Mesendoderm (in vitro differentiated cells): ENCODE results near the gene JAM2. TPM values are rescaled to one million over a fixed set of nuclear protein-coding genes. Genes with fewer than 3 reads are reported as not detected.

ENCODE experiments used
- DNase-seq: peaks from one replicate; pipeline ENCODE4 v3.0.0; 2013
- H2AK5ac ChIP-seq: 2 replicates; pipeline ENCODE4 v1.6.1; 2013; ENCODE audit warnings: low read length, inconsistent platforms
- H2BK120ac ChIP-seq: 2 replicates; pipeline ENCODE4 v1.6.1; 2013; ENCODE audit warnings: low read depth, mild to moderate bottlenecking, low read length, moderate library complexity, mixed read lengths
- H2BK15ac ChIP-seq: replicated peaks from 2 replicates; pipeline ENCODE4 v1.6.1; 2013; ENCODE audit warnings: low read depth, mild to moderate bottlenecking, moderate library complexity
- H2BK5ac ChIP-seq: 2 replicates; pipeline ENCODE4 v1.6.1; 2013; ENCODE audit warnings: low read length, inconsistent platforms
- H3K18ac ChIP-seq: 2 replicates; pipeline ENCODE4 v1.6.1; 2013; ENCODE audit warnings: mild to moderate bottlenecking, low read length, mixed read lengths
- H3K23ac ChIP-seq: one replicate; pipeline ENCODE4 v1.6.1; 2013; ENCODE audit warnings: low read length
- H3K27ac ChIP-seq: 2 replicates; pipeline ENCODE4 v1.5.1; 2013; ENCODE audit warnings: low read depth, mild to moderate bottlenecking, inconsistent platforms, low read length, moderate library complexity
- H3K27me3 ChIP-seq: 2 replicates; pipeline ENCODE4 v1.6.1; 2013; ENCODE audit warnings: low read length, control low read depth, mild to moderate bottlenecking, inconsistent platforms; ENCODE audit not compliant: insufficient read depth, poor library complexity
- H3K36me3 ChIP-seq: 2 replicates; pipeline ENCODE4 v1.6.1; 2013; ENCODE audit warnings: low read length, inconsistent platforms; ENCODE audit not compliant: control insufficient read depth, insufficient read depth
- H3K4ac ChIP-seq: one replicate; pipeline ENCODE4 v1.6.1; 2013; ENCODE audit warnings: low read depth, mild to moderate bottlenecking, low read length, moderate library complexity
- H3K4me1 ChIP-seq: 2 replicates; pipeline ENCODE4 v1.6.1; 2013; ENCODE audit warnings: low read depth, low read length, inconsistent platforms; ENCODE audit not compliant: control insufficient read depth
- H3K4me2 ChIP-seq: 2 replicates; pipeline ENCODE4 v1.6.1; 2013; ENCODE audit warnings: low read length
- H3K4me3 ChIP-seq: 2 replicates; pipeline ENCODE4 v1.5.1; 2013; ENCODE audit warnings: mild to moderate bottlenecking, low read length
- H3K56ac ChIP-seq: one replicate; pipeline ENCODE4 v1.6.1; 2013; ENCODE audit warnings: low read length
- H3K79me1 ChIP-seq: 2 replicates; pipeline ENCODE4 v1.6.1; 2013; ENCODE audit warnings: low read length, inconsistent platforms
- H3K79me2 ChIP-seq: 2 replicates; pipeline ENCODE4 v1.6.1; 2013; ENCODE audit warnings: mild to moderate bottlenecking, low read length; ENCODE audit not compliant: control insufficient read depth, insufficient read depth
- H3K9ac ChIP-seq: 2 replicates; pipeline ENCODE4 v1.6.1; 2013; ENCODE audit warnings: low read length, inconsistent platforms
- H4K5ac ChIP-seq: one replicate; pipeline ENCODE4 v1.6.1; 2013; ENCODE audit warnings: low read length
- H4K8ac ChIP-seq: one replicate; pipeline ENCODE4 v1.6.1; 2013; ENCODE audit warnings: low read depth, mild to moderate bottlenecking, control low read depth, low read length, moderate library complexity
- WGBS: extraction: QIAGEN DNeasy Blood & Tissue Kit; methylation state at CpG from one replicate; pipeline ENCODE4 v1.1.7; 2013; ENCODE audit warnings: low lambda C conversion rate, missing lambda C conversion rate; ENCODE audit not compliant: insufficient coverage; ENCODE audit errors: extremely low coverage; 5-methylcytosine and 5-hydroxymethylcytosine counted together
- polyA plus RNA-seq, 2 experiments: library from polyadenylated mRNA; stranded (reverse); fragments of 200-250 nt; gene quantifications; one replicate each; pipeline ENCODE4 v1.2.3, GENCODE V29; 2013

JAM2 gene, protein sequence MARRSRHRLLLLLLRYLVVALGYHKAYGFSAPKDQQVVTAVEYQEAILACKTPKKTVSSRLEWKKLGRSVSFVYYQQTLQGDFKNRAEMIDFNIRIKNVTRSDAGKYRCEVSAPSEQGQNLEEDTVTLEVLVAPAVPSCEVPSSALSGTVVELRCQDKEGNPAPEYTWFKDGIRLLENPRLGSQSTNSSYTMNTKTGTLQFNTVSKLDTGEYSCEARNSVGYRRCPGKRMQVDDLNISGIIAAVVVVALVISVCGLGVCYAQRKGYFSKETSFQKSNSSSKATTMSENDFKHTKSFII
- polyA plus RNA-seq (2013, experiment 1 of 2): 1.8 TPM
- polyA plus RNA-seq (2013, experiment 2 of 2): 1.7 TPM

DNA sequence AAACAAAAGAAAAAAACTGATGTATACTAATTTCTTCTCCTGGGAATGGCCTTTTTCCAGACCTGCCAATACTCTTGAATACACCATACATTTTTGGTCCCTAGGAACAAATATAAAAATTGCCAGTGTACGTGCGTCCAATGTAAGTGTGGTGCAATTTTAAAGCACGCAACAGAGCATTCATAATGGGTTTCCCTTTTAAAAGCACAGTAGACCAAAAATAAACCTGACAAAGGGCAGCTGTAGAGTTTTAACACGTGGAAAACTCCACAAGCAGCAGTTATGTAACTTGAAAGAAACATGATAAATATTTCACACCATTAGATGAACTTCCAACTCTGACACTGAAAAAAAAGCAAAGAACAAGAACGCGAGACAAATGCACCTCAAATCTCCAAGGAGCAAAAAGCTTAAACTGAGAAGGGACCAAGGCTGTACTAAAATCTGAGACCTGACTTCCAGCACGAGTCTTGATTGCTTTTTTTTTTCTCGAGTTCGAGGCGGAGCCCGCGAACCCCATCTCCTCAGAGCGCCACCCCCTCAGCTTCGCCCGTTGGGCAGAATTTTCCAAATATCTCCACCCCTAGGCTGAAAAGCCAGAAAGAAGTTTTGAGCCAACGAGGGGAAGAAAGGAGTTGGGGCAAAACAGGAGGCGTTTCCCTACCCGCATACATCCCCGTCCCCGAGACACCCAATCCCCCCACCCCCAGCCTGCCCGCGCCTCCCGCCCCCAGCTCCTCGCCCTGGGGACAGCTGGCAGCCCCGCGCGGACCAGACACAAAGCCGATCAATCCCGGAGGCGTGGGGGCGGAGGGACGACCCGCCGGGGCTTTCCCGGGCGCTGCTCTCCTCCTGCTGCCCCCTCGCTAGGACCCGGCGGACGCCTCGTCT is at the start of gene JAM2:
Gene JAM2, plus strand, starts transcription at position 599 of the 891 bp plus-strand sequence. CDS start 564 bp downstream, outside the sequence.
- peak within 1 kb of the TSS; percentile 92 for H3K18ac ChIP-seq
- H3K79me2 ChIP-seq: no peaks in the 10 kb centered on the region
- peak within 1 kb of the TSS; percentile 74 for H3K56ac ChIP-seq
- H4K8ac ChIP-seq: peak within 1 kb of the TSS; percentile 28
- H3K4ac ChIP-seq: no peak within 1 kb of the TSS
- H3K23ac ChIP-seq: no peak within 1 kb of the TSS
- WGBS: no CpG with 5 or more reads among the region's 41 CpGs
- H3K36me3 ChIP-seq: no peaks in the 10 kb centered on the region
- peak; percentile 16 for DNase-seq
- H3K4me2 ChIP-seq: peak within 1 kb of the TSS; percentile 87
- H2BK5ac ChIP-seq: no peak within 1 kb of the TSS
- peak within 1 kb of the TSS; percentile 31 for H2BK120ac ChIP-seq
- H3K27me3 ChIP-seq: peaks cover 2% of the 10 kb centered on the region
- no peak within 1 kb of the TSS for H2AK5ac ChIP-seq
- no peaks in the 10 kb centered on the region for H3K79me1 ChIP-seq
- H3K4me1 ChIP-seq: no peaks in the 10 kb centered on the region
- H3K27ac ChIP-seq: no peak within 1 kb of the TSS
- peak within 1 kb of the TSS; percentile 37 for H3K4me3 ChIP-seq
- H3K9ac ChIP-seq: peak within 1 kb of the TSS; percentile 64
- H2BK15ac ChIP-seq: no peak within 1 kb of the TSS
- no peak within 1 kb of the TSS for H4K5ac ChIP-seq

DNA sequence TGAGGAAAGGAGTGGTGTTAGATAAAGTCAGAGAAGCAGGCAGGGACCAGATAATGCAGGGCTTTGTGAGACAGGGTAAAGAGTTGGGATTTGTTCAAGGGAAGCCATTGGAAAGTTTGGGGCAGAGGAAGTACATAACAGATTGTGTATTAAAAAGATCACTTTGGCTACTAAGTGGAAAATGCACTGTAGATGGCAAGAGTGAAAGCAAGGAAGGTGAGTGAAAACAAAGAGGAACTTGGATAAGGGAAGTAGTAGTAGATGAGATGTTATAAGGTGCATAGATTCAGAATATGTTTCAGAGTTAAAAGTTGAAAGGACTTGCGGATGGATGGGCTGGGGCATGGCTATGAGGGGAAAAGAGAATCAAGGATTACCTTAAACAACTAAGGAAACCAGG is 49.2 kb upstream of the JAM2 start:
- no CpG with 5 or more reads among the region's 1 CpG for WGBS
- H3K36me3 ChIP-seq: peaks cover 4% of the 10 kb centered on the region

DNA sequence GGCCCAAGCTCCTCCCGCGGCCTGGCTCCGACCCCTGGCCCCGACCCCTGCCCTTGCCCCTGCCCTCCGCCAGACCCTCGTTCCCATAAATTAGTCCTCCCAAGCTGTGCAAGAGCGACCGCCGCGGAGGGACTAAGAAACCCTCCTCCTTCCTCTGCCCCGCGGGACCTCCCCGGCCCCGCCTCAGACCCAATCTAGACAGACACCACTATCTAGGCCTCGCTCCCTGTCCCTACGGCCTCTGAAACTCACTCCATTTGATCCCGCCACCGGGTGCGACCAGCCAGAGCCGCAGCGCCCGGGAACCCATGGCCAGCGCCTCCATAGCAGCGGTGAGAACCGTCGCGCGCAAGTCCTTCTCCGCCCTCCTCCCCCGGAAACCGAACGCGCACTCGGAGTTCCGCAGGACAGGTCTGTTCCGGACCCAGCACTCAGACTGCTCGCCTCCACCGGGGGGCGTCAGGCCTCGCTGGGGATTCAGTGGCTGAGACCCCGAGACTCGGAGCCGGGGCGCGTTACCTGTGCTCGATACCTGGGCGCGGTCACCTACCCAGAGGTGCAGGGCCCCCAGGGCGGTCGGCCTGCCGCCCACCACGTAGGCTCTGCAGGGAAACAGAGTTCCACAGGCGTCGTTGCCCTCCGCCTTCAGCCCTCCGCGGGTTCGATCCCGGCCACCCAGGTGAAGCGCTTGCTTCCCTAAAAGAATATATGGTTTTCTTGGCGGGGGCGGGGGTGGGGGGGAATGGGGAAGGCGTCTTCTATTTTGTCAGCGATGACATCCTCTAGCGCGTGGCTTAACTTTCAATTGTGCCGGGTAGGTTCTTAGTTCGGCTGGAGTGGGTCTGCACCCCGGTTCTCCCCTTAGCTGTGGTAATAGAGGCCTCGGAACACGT is 31.7 kb upstream of the JAM2 start, which contains the start of gene MRPL39:
Gene MRPL39, minus strand, starts transcription at position 331 of the 893 bp plus-strand sequence. Its CDS starts 6 bp downstream, at position 325.
- Histone ChIP-seq H3K4me1 (no peaks in the 10 kb centered on the region), H2AK5ac (no peak within 1 kb of the TSS), H3K79me2 (peaks cover 8% of the 10 kb centered on the region), H3K27me3 (no peaks in the 10 kb centered on the region), H2BK5ac (no peak within 1 kb of the TSS), H2BK120ac (no peak within 1 kb of the TSS), H3K79me1 (peaks cover 10% of the 10 kb centered on the region), H4K8ac (no peak within 1 kb of the TSS), H3K56ac (peak within 1 kb of the TSS; percentile 94), H3K4me2 (peak within 1 kb of the TSS; percentile 91), H3K4me3 (peak within 1 kb of the TSS; percentile 89), H3K9ac (peak within 1 kb of the TSS; percentile 90), H3K4ac (no peak within 1 kb of the TSS), H3K23ac (no peak within 1 kb of the TSS), H3K27ac (peak within 1 kb of the TSS; percentile 64), H4K5ac (no peak within 1 kb of the TSS), H3K36me3 (no peaks in the 10 kb centered on the region), H2BK15ac (no peak within 1 kb of the TSS), H3K18ac (no peak within 1 kb of the TSS)
- DNase-seq: peak; percentile 94
- no CpG with 5 or more reads among the region's 71 CpGs for WGBS

More for the DNA sequence above, 49.2 kb upstream of the JAM2 start:
- Histone ChIP-seq H2BK120ac (no peak overlapping the region), H2BK15ac (no peak overlapping the region), H3K4ac (no peak overlapping the region), H3K4me1 (no peaks in the 10 kb centered on the region), H3K27me3 (no peaks in the 10 kb centered on the region), H3K9ac (no peak overlapping the region), H3K79me1 (no peaks in the 10 kb centered on the region), H2AK5ac (no peak overlapping the region), H3K4me3 (no peak overlapping the region), H4K5ac (no peak overlapping the region), H3K4me2 (no peak overlapping the region), H3K18ac (no peak overlapping the region), H4K8ac (no peak overlapping the region), H3K23ac (no peak overlapping the region), H3K56ac (no peak overlapping the region), H3K27ac (no peak overlapping the region), H3K79me2 (no peaks in the 10 kb centered on the region), H2BK5ac (no peak overlapping the region)
- no peak for DNase-seq

DNA sequence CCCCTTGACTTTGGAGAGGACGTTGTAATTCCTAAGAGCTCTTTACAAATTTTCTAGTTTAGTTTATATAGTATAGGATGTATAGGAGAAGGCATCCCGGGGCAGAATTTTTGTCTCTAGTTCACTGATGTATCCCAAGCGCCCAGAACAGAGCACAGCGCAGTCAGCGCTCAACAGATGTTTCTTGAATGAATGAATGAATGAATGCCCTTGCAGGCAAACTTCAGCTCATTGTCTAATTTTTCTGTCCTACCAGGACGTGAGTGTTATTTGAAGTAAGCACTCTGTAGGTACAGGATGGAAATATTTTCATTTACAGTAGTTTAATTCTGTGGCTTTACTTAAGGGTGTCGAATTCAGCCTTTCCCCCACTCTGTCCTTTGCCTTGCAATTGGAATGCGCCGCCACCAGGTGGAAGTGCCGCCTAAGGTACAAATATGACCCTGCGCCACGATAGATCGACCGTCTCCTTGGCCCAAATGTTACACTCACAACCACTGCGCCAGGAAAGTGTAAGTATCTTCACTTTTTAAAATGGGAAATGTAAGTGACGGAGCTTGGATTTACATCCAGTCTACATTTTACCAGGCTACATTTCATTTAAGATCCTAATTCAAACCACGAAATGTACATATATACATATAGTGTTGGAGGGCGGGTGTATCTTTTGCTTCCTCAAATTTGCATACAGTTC is 30.9 kb upstream of the JAM2 start:
- Histone ChIP-seq H2BK120ac (no peak overlapping the region), H3K4me1 (no peaks in the 10 kb centered on the region), H2AK5ac (no peak overlapping the region), H3K4me2 (peak overlapping the region; percentile 2), H3K79me2 (peaks cover 8% of the 10 kb centered on the region), H4K8ac (no peak overlapping the region), H4K5ac (no peak overlapping the region), H3K79me1 (peaks cover 10% of the 10 kb centered on the region), H3K56ac (no peak overlapping the region), H2BK5ac (no peak overlapping the region), H3K18ac (no peak overlapping the region), H3K36me3 (no peaks in the 10 kb centered on the region), H2BK15ac (no peak overlapping the region), H3K27me3 (no peaks in the 10 kb centered on the region), H3K4me3 (no peak overlapping the region), H3K23ac (no peak overlapping the region), H3K9ac (peak overlapping the region; percentile 2), H3K27ac (no peak overlapping the region), H3K4ac (no peak overlapping the region)
- no CpG with 5 or more reads among the region's 18 CpGs for WGBS
- peak; percentile 86 for DNase-seq

DNA sequence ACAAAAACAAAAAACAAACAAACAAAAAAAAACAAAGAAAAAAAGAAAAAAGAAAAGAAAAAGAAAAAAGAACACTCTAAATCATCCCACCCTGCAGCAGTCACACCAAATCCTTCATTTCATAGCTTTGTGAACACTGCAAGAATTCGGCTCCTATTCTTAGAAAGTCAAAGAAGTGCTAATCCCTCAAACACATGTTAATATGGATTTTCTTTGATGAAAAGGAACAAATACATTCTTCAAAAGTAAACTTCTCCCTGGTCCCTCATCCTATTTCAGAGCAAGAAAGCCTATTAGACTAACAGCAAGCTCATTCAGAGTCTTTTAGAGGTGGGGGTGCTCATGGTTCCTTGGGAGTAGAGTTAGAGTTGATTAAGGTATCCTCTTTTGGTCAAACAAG is 24.6 kb upstream of the JAM2 start:
- no CpG with 5 or more reads among the region's 1 CpG for WGBS
- H3K36me3 ChIP-seq: no peaks in the 10 kb centered on the region

More for the DNA sequence above, 24.6 kb upstream of the JAM2 start:
- Histone ChIP-seq H3K27ac (no peak overlapping the region), H3K4me2 (no peak overlapping the region), H3K79me2 (no peaks in the 10 kb centered on the region), H3K27me3 (no peaks in the 10 kb centered on the region), H4K5ac (no peak overlapping the region), H3K56ac (no peak overlapping the region), H3K4ac (no peak overlapping the region), H3K4me1 (no peaks in the 10 kb centered on the region), H3K4me3 (no peak overlapping the region), H3K79me1 (no peaks in the 10 kb centered on the region), H2BK15ac (no peak overlapping the region), H2BK5ac (no peak overlapping the region), H3K23ac (no peak overlapping the region), H2AK5ac (no peak overlapping the region), H3K18ac (no peak overlapping the region), H4K8ac (no peak overlapping the region), H2BK120ac (no peak overlapping the region), H3K9ac (no peak overlapping the region)
- DNase-seq: no peak
